Activated CD8-positive, alpha-beta T cell treated with anti-CD3 and anti-CD28 coated beads, Interleukin-2, amount 10 ng/mL, durations not matched to agents 7 days and 5 days (primary cell): ENCODE results near the gene TMEM254. TPM values are rescaled to one million over a fixed set of nuclear protein-coding genes. Genes with fewer than 3 reads are reported as not detected.
"Not testable (repeated sequence)": the region's sequence is repeated elsewhere in the genome, so short reads cannot be mapped to it uniquely, and the experiment has no call there.

Source experiments
- ATAC-seq: fragments of 150-1000 bp; cut with Tn5 transposase; one replicate; pipeline ENCODE4 v1.10.0; 2021; ENCODE audit warnings: moderate library complexity
- CTCF ChIA-PET: fragments of 350-600 bp; sonication (Branson Sonifier 250); formaldehyde crosslinking; loops from one replicate; lab custom pipeline; 2021; ENCODE audit warnings: antibody characterized with exemption; lab: Charles Lee
- POLR2A ChIA-PET: fragments of 350-600 bp; sonication (Branson Sonifier 250); formaldehyde crosslinking; loops from one replicate; lab custom pipeline; 2021; ENCODE audit warnings: antibody characterized with exemption; lab: Charles Lee
- DNase-seq: peaks from one replicate; pipeline ENCODE4 v3.0.0-alpha.2; 2020
- H3K27ac Mint-ChIP-seq: one replicate; pipeline ENCODE4 v1.8.0; 2021; ENCODE audit warnings: mild to moderate bottlenecking, mixed read lengths
- H3K27me3 Mint-ChIP-seq: one replicate; pipeline ENCODE4 v1.8.0; 2021; ENCODE audit warnings: low read depth, mixed read lengths
- H3K36me3 Mint-ChIP-seq: one replicate; pipeline ENCODE4 v1.8.0; 2021; ENCODE audit warnings: low read depth, mixed read lengths
- H3K4me1 Mint-ChIP-seq: one replicate; pipeline ENCODE4 v1.8.0; 2021; ENCODE audit warnings: low read depth, mixed read lengths
- H3K4me3 Mint-ChIP-seq: one replicate; pipeline ENCODE4 v1.8.0; 2021; ENCODE audit warnings: mild to moderate bottlenecking, mixed read lengths
- H3K9me3 Mint-ChIP-seq: one replicate; pipeline ENCODE4 v1.8.0; 2022; ENCODE audit warnings: mixed read lengths; ENCODE audit not compliant: insufficient read depth
- total RNA-seq, 2 experiments: library from RNA; stranded (reverse); gene quantifications; one replicate each; pipeline ENCODE4 v1.2.3, GENCODE V29; 2021

TMEM254 gene
- total RNA-seq, 2 experiments from 2014 or later = 9.6 to 9.9 TPM

GRCh38 chr10:80110986-80111385 lies 32.5 kb downstream of the TMEM254 start:
- peaks cover 2% of the 10 kb centered on the region for H3K36me3 Mint-ChIP-seq

GRCh38 chr10:80118669-80119068 lies 40.2 kb downstream of the TMEM254 start:
- DNase-seq = no peak
- H3K36me3 Mint-ChIP-seq = no peaks in the 10 kb centered on the region
- POLR2A ChIA-PET = no interaction called here
- peaks cover 13% of the 10 kb centered on the region for H3K27me3 Mint-ChIP-seq
- H3K4me3 Mint-ChIP-seq = no peak overlapping the region
- H3K9me3 Mint-ChIP-seq = no peaks in the 10 kb centered on the region
- no peak for ATAC-seq
- H3K4me1 Mint-ChIP-seq = no peaks in the 10 kb centered on the region
- no peak overlapping the region for H3K27ac Mint-ChIP-seq
- CTCF ChIA-PET = interaction anchor here (1.2 kb wide), 1 partner anchor 51 kb away, joined by 3 read pairs; no protein-coding TSS in a partner anchor

More at GRCh38 chr10:80110986-80111385, 32.5 kb downstream of the TMEM254 start:
- Mint-ChIP-seq H3K27ac (no peak overlapping the region), H3K4me1 (peaks cover 2% of the 10 kb centered on the region), H3K4me3 (no peak overlapping the region), H3K27me3 (no peaks in the 10 kb centered on the region), H3K9me3 (peaks cover 19% of the 10 kb centered on the region)
- ChIA-PET POLR2A (no interaction called here), CTCF (no interaction called here)
- DNase-seq = no peak
- ATAC-seq = no peak

- Mint-ChIP-seq H3K27ac (no peak overlapping the region), H3K36me3 (no peaks in the 10 kb centered on the region), H3K4me1 (no peaks in the 10 kb centered on the region), H3K4me3 (no peak overlapping the region), H3K27me3 (peaks cover 13% of the 10 kb centered on the region), H3K9me3 (no peaks in the 10 kb centered on the region)
- DNase-seq = no peak
- ATAC-seq = no peak
- ChIA-PET POLR2A (no interaction called here), CTCF (interaction anchor here (0.9 kb wide), 1 partner anchor 22 kb away, joined by 3 read pairs; no protein-coding TSS in a partner anchor)
Observed at GRCh38 chr10:80122110-80122710, 43.7 kb downstream of the TMEM254 start.

DNA sequence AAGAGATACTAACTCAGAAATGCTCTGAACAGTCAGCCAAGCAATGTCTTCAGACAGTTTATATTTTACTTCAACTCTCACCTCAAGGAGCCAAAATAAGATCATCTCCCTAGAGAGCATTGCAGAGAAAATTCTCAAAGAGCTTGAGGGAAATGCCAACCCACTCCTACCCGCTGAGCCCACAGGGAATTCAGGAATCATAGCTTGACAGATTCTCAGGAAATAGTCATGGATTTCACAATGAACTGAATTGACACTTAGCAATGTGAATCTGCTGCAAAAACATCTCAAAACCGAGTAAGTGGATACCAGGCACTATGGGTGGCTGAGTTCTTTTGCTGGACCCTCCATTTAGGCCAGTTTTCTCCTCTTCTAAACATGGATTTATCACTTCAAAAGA lies 44.3 kb downstream of the TMEM254 start:
- ChIA-PET CTCF (no interaction called here), POLR2A (no interaction called here)
- no peaks in the 10 kb centered on the region for H3K9me3 Mint-ChIP-seq
- H3K4me3 Mint-ChIP-seq = no peak overlapping the region
- H3K27ac Mint-ChIP-seq = no peak overlapping the region
- H3K27me3 Mint-ChIP-seq = peaks cover 13% of the 10 kb centered on the region
- H3K36me3 Mint-ChIP-seq = no peaks in the 10 kb centered on the region
- H3K4me1 Mint-ChIP-seq = no peaks in the 10 kb centered on the region
- DNase-seq (no peak), ATAC-seq (no peak)

GRCh38 chr10:80126876-80127275 lies 48.4 kb downstream of the TMEM254 start:
- ChIA-PET CTCF (no interaction called here), POLR2A (no interaction called here)
- DNase-seq = no peak
- ATAC-seq = no peak
- no peaks in the 10 kb centered on the region for H3K4me1 Mint-ChIP-seq
- no peaks in the 10 kb centered on the region for H3K36me3 Mint-ChIP-seq
- H3K27me3 Mint-ChIP-seq = peaks cover 19% of the 10 kb centered on the region
- H3K4me3 Mint-ChIP-seq = no peak overlapping the region
- H3K9me3 Mint-ChIP-seq = no peaks in the 10 kb centered on the region
- H3K27ac Mint-ChIP-seq = no peak overlapping the region

- no peaks in the 10 kb centered on the region for H3K9me3 Mint-ChIP-seq
- CTCF ChIA-PET = interaction anchor here (1.5 kb wide), 1 partner anchor 12 kb away, joined by 5 read pairs; no protein-coding TSS in a partner anchor
- H3K27me3 Mint-ChIP-seq = peaks cover 26% of the 10 kb centered on the region
- H3K4me1 Mint-ChIP-seq = peaks cover 2% of the 10 kb centered on the region
- H3K27ac Mint-ChIP-seq = no peak overlapping the region
- POLR2A ChIA-PET = no interaction called here
- ATAC-seq (no peak), DNase-seq (no peak)
- H3K4me3 Mint-ChIP-seq = no peak overlapping the region
- no peaks in the 10 kb centered on the region for H3K36me3 Mint-ChIP-seq
Observed at GRCh38 chr10:80131499-80131901, 53.0 kb downstream of the TMEM254 start.

DNA sequence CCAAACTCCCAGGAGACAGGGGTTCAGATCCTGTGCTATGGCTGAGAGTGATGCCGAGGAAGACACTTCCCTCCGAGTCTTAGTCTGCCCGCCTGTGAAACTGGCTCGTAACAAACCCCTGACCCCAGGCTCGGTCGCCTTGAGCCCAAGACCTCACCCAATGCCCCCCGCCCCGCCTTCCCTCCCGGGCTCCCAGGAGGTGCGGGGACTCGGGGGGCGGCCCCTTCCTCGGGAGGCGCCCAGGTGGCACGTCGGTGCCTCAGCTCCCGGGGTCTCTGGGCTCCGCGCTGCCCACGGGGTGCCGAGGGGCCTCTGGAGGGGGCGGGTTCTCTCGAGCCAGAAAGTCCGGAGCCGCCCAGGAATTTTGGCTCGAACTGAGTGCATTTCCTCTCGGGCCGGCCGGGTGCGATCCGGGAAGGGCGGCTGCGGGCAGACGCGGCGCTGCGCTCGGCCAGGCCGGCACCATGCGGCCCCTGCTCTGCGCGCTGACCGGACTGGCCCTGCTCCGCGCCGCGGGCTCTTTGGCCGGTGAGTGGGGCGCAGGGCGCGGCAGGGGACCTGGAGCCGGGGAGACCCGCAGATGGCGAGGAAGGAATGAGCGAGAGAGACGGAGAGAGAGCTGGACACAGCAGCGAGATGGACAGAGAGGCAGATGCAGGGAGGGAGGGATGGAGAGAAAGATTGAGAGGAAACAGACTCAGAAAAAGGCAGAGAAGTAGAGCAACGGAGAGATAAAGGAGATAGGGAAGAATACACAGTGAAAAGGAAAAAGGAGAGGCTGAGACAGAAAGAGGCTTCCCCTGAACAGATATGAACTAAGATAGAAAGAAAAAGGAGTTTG lies 54.1 kb downstream of the TMEM254 start, which contains the start of gene PLAC9:
TSS of gene PLAC9 (plus strand) at position 432 of the 841 bp plus-strand sequence. CDS start at position 465, 33 bp downstream.
- DNase-seq = no peak
- no peak within 1 kb of the TSS for H3K4me3 Mint-ChIP-seq
- ATAC-seq = no peak
- H3K27ac Mint-ChIP-seq = no peak within 1 kb of the TSS
- peaks cover 2% of the 10 kb centered on the region for H3K4me1 Mint-ChIP-seq
- POLR2A ChIA-PET = no interaction called here
- no peaks in the 10 kb centered on the region for H3K36me3 Mint-ChIP-seq
- no peaks in the 10 kb centered on the region for H3K9me3 Mint-ChIP-seq
- peaks cover 26% of the 10 kb centered on the region for H3K27me3 Mint-ChIP-seq
- CTCF ChIA-PET = interaction anchor here (1.5 kb wide), 1 partner anchor 11 kb away, joined by 5 read pairs; no protein-coding TSS in a partner anchor

- ATAC-seq = no peak
- no peak overlapping the region for H3K4me3 Mint-ChIP-seq
- H3K36me3 Mint-ChIP-seq = no peaks in the 10 kb centered on the region
- H3K9me3 Mint-ChIP-seq = no peaks in the 10 kb centered on the region
- no peak for DNase-seq
- H3K27ac Mint-ChIP-seq = no peak overlapping the region
- peaks cover 26% of the 10 kb centered on the region for H3K27me3 Mint-ChIP-seq
- ChIA-PET POLR2A (no interaction called here), CTCF (no interaction called here)
- peaks cover 2% of the 10 kb centered on the region for H3K4me1 Mint-ChIP-seq
Observed at GRCh38 chr10:80133206-80133605, 54.7 kb downstream of the TMEM254 start.

- peaks cover 28% of the 10 kb centered on the region for H3K27me3 Mint-ChIP-seq
- H3K36me3 Mint-ChIP-seq, DNase-seq, H3K9me3 Mint-ChIP-seq, ATAC-seq, H3K4me1 Mint-ChIP-seq, CTCF ChIA-PET, H3K4me3 Mint-ChIP-seq, H3K27ac Mint-ChIP-seq, POLR2A ChIA-PET: not testable (repeated sequence)
Observed at GRCh38 chr10:80133687-80134086, 55.2 kb downstream of the TMEM254 start.

DNA sequence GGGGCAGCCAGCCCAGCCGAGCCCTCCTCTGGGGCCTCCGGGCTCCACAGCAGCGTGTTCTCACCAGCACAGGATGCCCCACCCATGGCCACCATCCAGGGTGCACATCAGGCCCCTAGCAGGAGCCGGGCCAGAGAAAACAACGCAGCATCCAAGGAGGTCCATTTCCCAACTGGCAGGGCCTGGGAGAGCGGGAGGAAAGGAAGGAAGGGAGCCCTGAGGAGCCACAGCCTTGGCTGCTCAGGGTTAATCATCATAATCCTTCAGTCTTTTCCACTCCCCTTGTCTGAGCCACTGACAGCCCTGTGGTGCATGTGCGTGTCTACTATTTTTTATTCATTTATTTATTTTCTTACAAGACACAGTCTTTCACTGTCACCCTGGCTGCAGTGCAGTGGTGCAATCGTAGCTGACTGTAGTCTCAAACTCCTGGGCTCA lies 57.7 kb downstream of the TMEM254 start:
- Mint-ChIP-seq H3K27ac (no peak overlapping the region), H3K4me1 (peaks cover 2% of the 10 kb centered on the region), H3K27me3 (peaks cover 32% of the 10 kb centered on the region), H3K9me3 (no peaks in the 10 kb centered on the region), H3K4me3 (no peak overlapping the region), H3K36me3 (no peaks in the 10 kb centered on the region)
- no peak for DNase-seq
- no peak for ATAC-seq
- CTCF ChIA-PET = no interaction called here
- POLR2A ChIA-PET = interaction anchor here (0.5 kb wide), 1 partner anchor 111 kb away, joined by 5 read pairs; no protein-coding TSS in a partner anchor

DNA sequence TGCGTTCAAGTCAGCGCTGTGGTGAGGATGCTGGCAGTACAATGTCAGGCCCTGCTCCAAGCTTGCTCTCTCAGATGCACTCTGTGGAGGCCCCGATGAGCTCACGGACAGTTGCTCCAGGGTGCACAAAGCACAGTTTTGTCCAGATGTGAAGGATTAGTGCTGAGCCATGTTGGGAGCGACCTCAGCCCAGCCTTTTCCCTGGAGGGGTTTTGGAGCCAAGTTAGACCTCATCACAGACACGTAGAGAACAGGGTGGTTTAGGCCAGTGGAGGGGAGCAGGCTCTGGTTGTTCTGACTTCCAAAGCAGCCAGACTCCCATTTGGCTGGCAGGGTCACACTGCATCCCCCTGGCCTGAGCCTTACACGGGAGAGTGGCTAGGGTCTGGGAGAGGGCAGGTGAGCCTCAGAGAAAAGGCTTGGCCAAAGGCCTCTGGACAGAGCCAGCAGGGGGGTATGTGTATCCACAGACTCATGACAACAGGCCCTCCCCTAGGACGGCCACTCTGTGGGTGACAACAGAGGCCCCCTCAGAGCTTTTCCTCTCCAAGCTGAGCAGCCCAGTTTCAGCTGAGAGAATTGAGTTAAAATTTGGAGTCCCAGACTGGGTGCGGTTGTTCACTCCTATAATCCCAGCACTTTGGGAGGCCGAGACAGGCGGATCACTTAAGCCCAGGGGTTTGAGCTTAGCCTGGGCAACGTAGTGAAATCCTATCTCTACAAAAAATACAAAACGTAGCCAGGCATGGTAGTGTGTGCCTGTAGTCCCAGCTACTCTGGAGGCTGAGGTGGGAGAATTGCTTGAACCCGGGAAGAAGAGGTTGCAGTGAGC lies 58.8 kb downstream of the TMEM254 start:
- ATAC-seq = no peak
- POLR2A ChIA-PET = no interaction called here
- H3K27ac Mint-ChIP-seq = no peak overlapping the region
- peaks cover 22% of the 10 kb centered on the region for H3K27me3 Mint-ChIP-seq
- no peak overlapping the region for H3K4me3 Mint-ChIP-seq
- no peaks in the 10 kb centered on the region for H3K36me3 Mint-ChIP-seq
- CTCF ChIA-PET = interaction anchor here (0.6 to 2.4 kb wide), 2 partner anchors 85 to 124 kb away, joined by 3 to 13 read pairs; no protein-coding TSS in a partner anchor
- DNase-seq = no peak
- H3K4me1 Mint-ChIP-seq = peaks cover 2% of the 10 kb centered on the region
- no peaks in the 10 kb centered on the region for H3K9me3 Mint-ChIP-seq
